A673 (cell line): ENCODE measurements around the gene RNPEP.

ENCODE experiments used
- CTCF ChIP-seq: fragments of 300-800, 200-600 bp; sonication (generic); conservative IDR thresholded peaks from 2 replicates; pipeline ENCODE4 v1.5.1; 2017; ENCODE audit warnings: low read depth, mild to moderate bottlenecking, antibody characterized with exemption, low read length, moderate library complexity, mixed read lengths
- EZH2 ChIP-seq: fragments of 200-600 bp; sonication (generic); IDR thresholded peaks from 2 replicates; pipeline ENCODE4 v1.6.1; 2017; ENCODE audit warnings: borderline replicate concordance, low read depth, mild to moderate bottlenecking, mixed read lengths, antibody characterized with exemption, low read length; ENCODE audit not compliant: poor library complexity, severe bottlenecking

GRCh38 chr1:202018468-202019234 lies 36.2 kb downstream of the RNPEP start:
- TF ChIP-seq CTCF = no peak
- no peak for TF ChIP-seq EZH2
